Cardiac fibroblast (primary cell): ENCODE measurements around the gene ANXA8.
"Not testable (repeated sequence)": the region's sequence is repeated elsewhere in the genome, so short reads cannot be mapped to it uniquely, and the experiment has no call there.

Experiments
- DNase-seq, 2 donors: peaks; one replicate each; pipeline versions ENCODE4 v3.0.0 to v3.0.0-alpha.2; 2010; ENCODE audit warnings: low read depth in 2 of 2
- H3K4me3 ChIP-seq, 2 donors: replicated peaks in 1 of 2; 1 replicate in 1 of 2; 2 replicates in 1 of 2; pipeline ENCODE4 v1.5.1; 2011; ENCODE audit warnings: low read depth in 2 of 2, low read length in 2 of 2, mild to moderate bottlenecking in 2 of 2, moderate library complexity in 1 of 2
- CTCF ChIP-seq: IDR thresholded peaks from one replicate; pipeline ENCODE4 v1.5.1; 2011; ENCODE audit warnings: low read depth, mild to moderate bottlenecking, low read length, inconsistent platforms

The ANXA8 gene

GRCh38 chr10:47456794-47457527 lies 27.0 kb downstream of the ANXA8 start:
- no peak overlapping the region for H3K4me3 ChIP-seq
- no peak for TF ChIP-seq CTCF
- no peak for DNase-seq

GRCh38 chr10:47456079-47456785 lies 27.7 kb downstream of the ANXA8 start:
- no peak for DNase-seq
- no peak for TF ChIP-seq CTCF

GRCh38 chr10:47455350-47456078 lies 28.4 kb downstream of the ANXA8 start:
- H3K4me3 ChIP-seq, DNase-seq: not testable (repeated sequence)

More at GRCh38 chr10:47456079-47456785, 27.7 kb downstream of the ANXA8 start:
- H3K4me3 ChIP-seq, result no peak overlapping the region

- no peak overlapping the region for H3K4me3 ChIP-seq
- TF ChIP-seq CTCF, result no peak
- no peak for DNase-seq
These were observed 29.2 kb downstream of the ANXA8 start for GRCh38 chr10:47454780-47455058.

GRCh38 chr10:47454008-47454779 lies 29.7 kb downstream of the ANXA8 start:
- no peak for DNase-seq
- TF ChIP-seq CTCF, result no peak
- no peak overlapping the region for H3K4me3 ChIP-seq

GRCh38 chr10:47453141-47454007 lies 30.5 kb downstream of the ANXA8 start:
- no peak for DNase-seq
- H3K4me3 ChIP-seq, result no peak overlapping the region
- TF ChIP-seq CTCF, result no peak
